Measurements from ENCODE around the gene CDH16. TPM values are rescaled to one million over a fixed set of nuclear protein-coding genes. Genes with fewer than 3 reads are reported as not detected.
A peak's percentile ranks its signal among the peaks of the same experiment; 100 is the strongest.

The CDH16 gene
- total and polyA plus RNA-seq, 12 donors = 0.15 to 0.59 (median 0.47) TPM; not detected in 7

DNA sequence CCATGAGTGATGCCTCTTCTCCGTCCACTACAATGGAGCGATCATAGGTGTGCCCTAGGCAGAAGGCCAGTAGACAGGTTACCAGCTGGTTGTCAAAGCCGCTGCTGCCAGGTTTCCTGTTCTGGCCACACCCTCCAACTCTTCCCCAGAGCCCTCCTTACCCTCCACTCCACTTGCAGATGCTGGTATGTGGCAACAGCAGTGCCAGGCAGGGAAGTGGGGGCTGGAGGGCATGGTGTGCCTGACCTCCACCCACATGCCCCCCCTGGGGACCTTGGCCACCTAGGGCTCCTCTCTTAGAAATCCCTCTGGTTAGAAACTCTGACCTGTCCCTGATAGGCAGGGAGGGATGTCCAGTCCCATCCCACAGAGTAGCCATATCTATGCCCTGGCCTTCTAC is 5.2 kb upstream of the CDH16 start:
- ATAC-seq (peak in 1 of 8 donors; percentile 1), DNase-seq (no peak)
- intact Hi-C loops (cut with DNase I) = loop anchor here in 1 of 10 donors (1.0 kb wide), 1 partner anchor 21 kb away; no protein-coding TSS in a partner anchor
- Histone ChIP-seq H3K9me3 (no peaks in the 10 kb centered on the region), H3K27ac (peak overlapping the region; percentile 77 to 97 (median 90)), H3K4me1 (peaks cover 12 to 94% (median 44%) of the 10 kb centered on the region in 9 donors), H3K4me3 (peak overlapping the region; percentile 44 to 79 (median 68)), H3K36me3 (peaks cover 0 to 14% (median 0%) of the 10 kb centered on the region in 9 donors), H3K27me3 (peaks cover 0 to 63% (median 21%) of the 10 kb centered on the region in 7 donors)
- TF ChIP-seq, protein P1, sequence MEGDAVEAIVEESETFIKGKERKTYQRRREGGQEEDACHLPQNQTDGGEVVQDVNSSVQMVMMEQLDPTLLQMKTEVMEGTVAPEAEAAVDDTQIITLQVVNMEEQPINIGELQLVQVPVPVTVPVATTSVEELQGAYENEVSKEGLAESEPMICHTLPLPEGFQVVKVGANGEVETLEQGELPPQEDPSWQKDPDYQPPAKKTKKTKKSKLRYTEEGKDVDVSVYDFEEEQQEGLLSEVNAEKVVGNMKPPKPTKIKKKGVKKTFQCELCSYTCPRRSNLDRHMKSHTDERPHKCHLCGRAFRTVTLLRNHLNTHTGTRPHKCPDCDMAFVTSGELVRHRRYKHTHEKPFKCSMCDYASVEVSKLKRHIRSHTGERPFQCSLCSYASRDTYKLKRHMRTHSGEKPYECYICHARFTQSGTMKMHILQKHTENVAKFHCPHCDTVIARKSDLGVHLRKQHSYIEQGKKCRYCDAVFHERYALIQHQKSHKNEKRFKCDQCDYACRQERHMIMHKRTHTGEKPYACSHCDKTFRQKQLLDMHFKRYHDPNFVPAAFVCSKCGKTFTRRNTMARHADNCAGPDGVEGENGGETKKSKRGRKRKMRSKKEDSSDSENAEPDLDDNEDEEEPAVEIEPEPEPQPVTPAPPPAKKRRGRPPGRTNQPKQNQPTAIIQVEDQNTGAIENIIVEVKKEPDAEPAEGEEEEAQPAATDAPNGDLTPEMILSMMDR (IDR thresholded peaks at IDR 0.05) = no peak
- WGBS, 2 donors = 33 to 37% methylated on average over 3 of the region's 3 CpGs

DNA sequence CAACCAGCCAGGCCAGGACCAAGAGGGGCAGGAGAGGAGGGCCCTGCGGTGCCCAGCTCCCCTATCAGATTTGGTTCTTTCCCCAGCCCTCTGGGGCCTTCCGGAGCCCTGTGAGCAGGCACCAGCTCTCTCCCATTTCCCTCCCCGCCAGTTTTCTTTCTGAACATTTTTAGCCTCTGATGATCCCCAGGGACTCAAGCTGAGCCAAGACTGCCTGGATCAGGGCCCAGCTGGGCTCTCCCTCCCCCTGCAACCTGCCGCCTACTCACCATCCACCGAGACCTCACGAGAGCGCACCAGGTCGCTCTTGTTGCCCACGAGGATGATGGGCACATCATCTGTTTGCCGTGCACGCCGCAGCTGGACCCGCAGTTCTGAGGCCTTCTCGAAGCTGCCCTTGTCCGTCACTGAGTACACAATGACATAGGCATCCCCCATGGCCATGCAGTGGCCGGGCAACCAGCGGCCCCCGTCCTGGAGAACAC is 4.6 kb upstream of the CDH16 start:
- peak in 7 of 8 donors; percentile 12 to 51 (median 31) for ATAC-seq
- Histone ChIP-seq H3K27me3 (peaks cover 0 to 63% (median 21%) of the 10 kb centered on the region in 7 donors), H3K9me3 (no peaks in the 10 kb centered on the region), H3K4me3 (peak overlapping the region; percentile 44 to 79 (median 68)), H3K27ac (peak overlapping the region; percentile 77 to 97 (median 90)), H3K4me1 (peaks cover 10 to 91% (median 41%) of the 10 kb centered on the region in 9 donors), H3K36me3 (peaks cover 0 to 14% (median 0%) of the 10 kb centered on the region in 9 donors)
- TF ChIP-seq, protein P1 (IDR thresholded peaks at IDR 0.05) = no peak
- peak; percentile 67 to 78 for DNase-seq
- intact Hi-C loops (cut with DNase I) = loop anchor here in 1 of 10 donors (1.0 kb wide), 1 partner anchor 20 kb away; no protein-coding TSS in a partner anchor
- WGBS, 2 donors = 20 to 32% methylated on average over 18 of the region's 18 CpGs

DNA sequence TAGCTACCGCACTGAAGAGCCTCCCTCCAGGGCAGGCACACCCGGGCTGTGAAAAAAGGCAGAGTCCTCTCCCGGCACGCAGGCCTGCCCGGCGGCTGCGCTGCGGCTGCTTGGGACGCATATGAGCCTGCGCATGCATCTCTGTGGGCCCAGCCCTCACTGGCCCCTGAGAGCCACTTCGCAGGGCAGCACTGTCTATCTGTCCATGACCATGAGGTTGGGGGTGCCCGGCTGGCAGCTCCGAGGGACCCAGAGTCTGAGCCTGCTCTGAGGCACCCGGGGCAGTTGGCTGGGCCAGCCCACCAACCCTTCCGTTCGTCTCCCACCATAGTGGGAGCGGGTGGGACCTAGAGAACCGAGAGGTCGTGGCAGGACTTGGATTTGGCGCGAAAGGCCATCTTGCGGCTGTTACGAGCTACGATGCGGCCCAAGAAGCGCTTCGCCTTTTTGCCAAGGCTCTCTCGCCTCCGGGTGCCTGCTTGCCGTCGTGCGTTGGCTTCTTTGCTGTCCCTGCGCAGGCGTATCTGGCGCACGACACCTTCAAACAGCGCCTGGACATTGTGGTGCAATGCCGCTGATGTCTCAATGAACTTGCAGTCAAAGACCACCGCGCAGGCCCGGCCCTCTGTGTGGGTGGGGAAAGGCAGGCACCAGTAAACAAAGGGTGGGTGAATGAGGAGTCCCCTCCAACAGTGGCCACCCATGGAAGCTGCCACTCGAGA is 3.2 kb upstream of the CDH16 start:
- peak in 1 of 8 donors; percentile 1 for ATAC-seq
- H3K27ac ChIP-seq = peak overlapping the region; percentile 77 to 97 (median 90)

More for the DNA sequence above, 3.2 kb upstream of the CDH16 start:
- peaks cover 0 to 14% (median 0%) of the 10 kb centered on the region in 9 donors for H3K36me3 ChIP-seq
- peaks cover 0 to 63% (median 21%) of the 10 kb centered on the region in 7 donors for H3K27me3 ChIP-seq
- no peaks in the 10 kb centered on the region for H3K9me3 ChIP-seq
- intact Hi-C loops (cut with DNase I) = loop anchor here in 1 of 10 donors (1.0 kb wide), 1 partner anchor 16 kb away; no protein-coding TSS in a partner anchor
- peaks cover 8 to 77% (median 29%) of the 10 kb centered on the region in 9 donors for H3K4me1 ChIP-seq
- H3K4me3 ChIP-seq = peak overlapping the region in 8 of 10 donors; percentile 56 to 79 (median 69)
- WGBS, 2 donors = 54% methylated on average over 42 of the region's 42 CpGs
- TF ChIP-seq, protein P1 (IDR thresholded peaks at IDR 0.05) = no peak
- DNase-seq = no peak
